Measurements from ENCODE around the gene TIAM1.

The TIAM1 gene

GRCh38 chr21:31374395-31374794 lies 30.3 kb upstream of the TIAM1 start:
- TF ChIP-seq, protein P1, sequence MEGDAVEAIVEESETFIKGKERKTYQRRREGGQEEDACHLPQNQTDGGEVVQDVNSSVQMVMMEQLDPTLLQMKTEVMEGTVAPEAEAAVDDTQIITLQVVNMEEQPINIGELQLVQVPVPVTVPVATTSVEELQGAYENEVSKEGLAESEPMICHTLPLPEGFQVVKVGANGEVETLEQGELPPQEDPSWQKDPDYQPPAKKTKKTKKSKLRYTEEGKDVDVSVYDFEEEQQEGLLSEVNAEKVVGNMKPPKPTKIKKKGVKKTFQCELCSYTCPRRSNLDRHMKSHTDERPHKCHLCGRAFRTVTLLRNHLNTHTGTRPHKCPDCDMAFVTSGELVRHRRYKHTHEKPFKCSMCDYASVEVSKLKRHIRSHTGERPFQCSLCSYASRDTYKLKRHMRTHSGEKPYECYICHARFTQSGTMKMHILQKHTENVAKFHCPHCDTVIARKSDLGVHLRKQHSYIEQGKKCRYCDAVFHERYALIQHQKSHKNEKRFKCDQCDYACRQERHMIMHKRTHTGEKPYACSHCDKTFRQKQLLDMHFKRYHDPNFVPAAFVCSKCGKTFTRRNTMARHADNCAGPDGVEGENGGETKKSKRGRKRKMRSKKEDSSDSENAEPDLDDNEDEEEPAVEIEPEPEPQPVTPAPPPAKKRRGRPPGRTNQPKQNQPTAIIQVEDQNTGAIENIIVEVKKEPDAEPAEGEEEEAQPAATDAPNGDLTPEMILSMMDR (conservative IDR thresholded peaks at IDR 0.05; ENCODE audit: low read depth, low read length), result no peak
- H3K4me3 ChIP-seq (ENCODE audit: low read length), result no peak overlapping the region
- no peak for DNase-seq (ENCODE audit: low read depth)

DNA sequence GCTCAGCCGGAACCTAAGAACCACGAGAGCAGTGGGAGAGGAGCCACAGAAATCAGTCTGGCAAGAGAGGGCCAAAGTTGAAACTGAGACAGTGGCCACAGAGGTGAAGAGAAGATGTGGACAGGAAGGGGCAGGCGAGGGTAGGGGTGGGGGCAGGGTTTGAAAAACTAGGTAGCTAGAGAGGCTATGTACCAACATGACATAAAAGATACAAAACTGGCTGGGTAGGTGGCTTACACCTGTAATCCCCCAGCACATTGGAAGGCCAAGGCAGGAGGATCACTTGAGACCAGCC lies 28.4 kb upstream of the TIAM1 start:
- TF ChIP-seq, protein P1 (conservative IDR thresholded peaks at IDR 0.05; ENCODE audit: low read depth, low read length), result no peak
- no peak overlapping the region for H3K4me3 ChIP-seq (ENCODE audit: low read length)
- no peak for DNase-seq (ENCODE audit: low read depth)

DNA sequence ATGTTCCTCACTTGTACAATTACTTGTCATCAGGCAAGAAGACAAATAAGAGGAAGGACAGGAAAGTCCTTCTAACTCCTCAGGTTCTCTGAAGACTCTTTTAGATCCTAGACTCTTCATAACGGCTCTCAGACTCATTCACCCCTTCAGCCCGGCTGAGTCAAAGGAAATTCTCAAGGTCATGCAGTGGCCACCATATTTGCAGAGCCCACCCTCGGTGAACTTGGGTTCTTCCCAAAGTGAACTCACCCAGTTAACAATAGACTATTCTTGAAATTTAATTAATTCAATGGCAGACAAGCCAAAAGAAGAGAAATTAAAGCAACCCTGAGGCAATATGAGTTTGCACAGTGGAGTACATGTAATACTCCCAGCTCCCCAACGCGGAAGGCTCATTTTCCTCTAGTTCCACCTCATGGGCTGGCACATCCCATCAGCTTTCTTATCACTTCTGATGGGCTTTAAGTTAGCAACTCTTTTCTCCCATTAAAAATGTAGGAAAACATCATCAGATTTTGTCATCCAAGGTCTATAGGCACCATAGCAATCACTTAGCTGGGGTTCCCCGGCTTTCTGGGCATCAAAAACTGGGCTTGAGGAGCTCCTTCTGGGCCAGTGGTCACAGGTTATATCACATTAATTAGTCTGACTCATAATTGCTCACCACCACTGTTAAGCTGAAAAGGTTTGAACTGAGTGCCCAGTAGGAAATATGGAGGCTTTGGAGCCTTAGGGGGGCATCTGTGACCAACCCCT lies 27.8 kb upstream of the TIAM1 start:
- H3K4me3 ChIP-seq (ENCODE audit: low read length), result no peak overlapping the region
- no peak for DNase-seq (ENCODE audit: low read depth)
- TF ChIP-seq, protein P1 (conservative IDR thresholded peaks at IDR 0.05; ENCODE audit: low read depth, low read length), result no peak

- TF ChIP-seq, protein P1 (conservative IDR thresholded peaks at IDR 0.05; ENCODE audit: low read depth, low read length), result no peak
Observed at GRCh38 chr21:31370893-31371544, 27.0 kb upstream of the TIAM1 start.

GRCh38 chr21:31370281-31370892 lies 26.3 kb upstream of the TIAM1 start:
- no peak overlapping the region for H3K4me3 ChIP-seq (ENCODE audit: low read length)
- TF ChIP-seq, protein P1 (conservative IDR thresholded peaks at IDR 0.05; ENCODE audit: low read depth, low read length), result no peak
- DNase-seq (ENCODE audit: low read depth), result no peak

More at GRCh38 chr21:31370893-31371544, 27.0 kb upstream of the TIAM1 start:
- no peak overlapping the region for H3K4me3 ChIP-seq (ENCODE audit: low read length)
- DNase-seq (ENCODE audit: low read depth), result no peak

DNA sequence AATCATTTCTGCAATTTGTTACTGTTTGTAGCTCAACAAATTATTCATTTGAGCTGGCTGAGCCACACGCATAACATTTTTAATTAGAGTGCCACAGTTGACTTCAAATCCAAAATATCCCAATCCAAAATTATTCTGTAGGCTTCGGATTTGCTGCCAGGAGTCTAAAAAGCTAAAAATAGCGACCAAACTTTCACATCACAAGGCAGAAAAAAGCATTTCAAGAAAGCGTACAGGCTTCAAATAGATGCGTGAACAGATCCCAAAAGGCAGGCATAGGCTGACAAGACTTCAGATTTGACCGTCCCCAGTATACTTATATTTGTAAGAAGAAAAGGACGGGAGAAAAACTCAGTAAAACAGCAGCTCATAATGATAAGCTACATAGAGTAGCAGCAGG lies 24.3 kb upstream of the TIAM1 start:
- DNase-seq (ENCODE audit: low read depth), result no peak
- H3K4me3 ChIP-seq (ENCODE audit: low read length), result no peak overlapping the region

More for the DNA sequence above, 24.3 kb upstream of the TIAM1 start:
- TF ChIP-seq, protein P1 (conservative IDR thresholded peaks at IDR 0.05; ENCODE audit: low read depth, low read length), result no peak

Data from retinal pigment epithelial cell (primary cell).